HG02571 (cell line): ENCODE results near the gene CMSS1.

ENCODE experiments used
- ATAC-seq: cut with Tn5 transposase; IDR thresholded peaks from one replicate; pipeline ENCODE4 v1.9.1; 2021; ENCODE audit warnings: mild to moderate bottlenecking, moderate library complexity; ENCODE audit not compliant: unreplicated experiment

The CMSS1 gene

DNA sequence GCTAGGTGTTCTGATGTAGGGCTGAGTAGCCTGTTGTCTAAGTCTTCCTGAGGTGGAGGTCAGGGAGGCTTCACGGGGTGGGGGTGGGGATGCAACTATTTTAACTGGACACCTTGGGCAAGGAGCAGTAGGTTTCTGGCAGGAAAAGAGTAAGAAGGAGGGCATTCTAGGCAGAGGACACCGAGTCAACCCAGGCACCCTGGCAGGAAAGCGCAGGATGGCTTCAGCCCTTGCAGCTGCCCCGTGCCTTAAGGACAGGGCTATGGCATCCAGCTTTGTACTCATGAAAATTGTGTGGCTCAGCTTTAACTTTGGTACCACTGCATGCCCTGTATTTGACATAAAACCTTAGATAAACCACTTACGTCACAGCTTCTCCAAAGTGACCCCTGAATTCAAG lies 303.0 kb downstream of the CMSS1 start:
- ATAC-seq = no peak

DNA sequence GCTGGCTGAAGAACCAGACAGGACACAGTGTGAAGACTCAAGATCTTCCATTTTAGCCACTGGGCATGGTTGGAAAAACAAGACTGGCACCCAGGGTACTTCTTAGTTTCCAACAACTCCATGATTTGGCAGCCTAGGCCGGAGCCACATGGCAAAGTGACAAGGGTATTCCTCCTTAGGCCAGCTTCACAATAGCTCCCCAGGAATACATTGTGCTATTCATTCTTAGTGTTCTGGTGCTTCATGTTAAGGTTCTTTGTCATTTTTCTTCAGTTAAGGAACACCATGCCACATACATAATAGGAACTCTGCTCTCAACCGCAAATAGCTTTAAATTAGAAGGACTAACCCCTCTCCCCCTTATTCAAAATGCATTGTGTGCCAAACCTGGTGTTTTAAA lies 304.7 kb downstream of the CMSS1 start:
- no peak for ATAC-seq

DNA sequence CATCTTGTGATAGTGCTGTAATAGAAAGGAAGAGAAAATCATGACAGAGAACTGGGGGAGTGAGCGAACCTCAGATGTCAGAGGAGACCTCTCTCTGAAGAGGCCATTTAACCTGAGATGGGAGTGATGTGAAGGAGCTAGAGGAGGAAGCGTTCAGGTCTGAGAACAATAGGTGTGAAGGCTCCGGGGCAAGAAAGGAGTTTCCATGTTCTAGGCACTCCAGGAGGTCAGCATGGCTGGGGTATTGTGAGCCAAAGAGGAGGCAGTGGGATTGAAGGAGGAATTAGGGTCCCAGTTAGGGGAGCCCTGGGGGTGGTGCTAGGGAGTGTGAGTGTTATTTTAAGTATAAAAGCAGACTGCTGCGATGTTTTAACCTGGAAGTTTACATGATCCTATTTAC lies 305.4 kb downstream of the CMSS1 start:
- no peak for ATAC-seq

DNA sequence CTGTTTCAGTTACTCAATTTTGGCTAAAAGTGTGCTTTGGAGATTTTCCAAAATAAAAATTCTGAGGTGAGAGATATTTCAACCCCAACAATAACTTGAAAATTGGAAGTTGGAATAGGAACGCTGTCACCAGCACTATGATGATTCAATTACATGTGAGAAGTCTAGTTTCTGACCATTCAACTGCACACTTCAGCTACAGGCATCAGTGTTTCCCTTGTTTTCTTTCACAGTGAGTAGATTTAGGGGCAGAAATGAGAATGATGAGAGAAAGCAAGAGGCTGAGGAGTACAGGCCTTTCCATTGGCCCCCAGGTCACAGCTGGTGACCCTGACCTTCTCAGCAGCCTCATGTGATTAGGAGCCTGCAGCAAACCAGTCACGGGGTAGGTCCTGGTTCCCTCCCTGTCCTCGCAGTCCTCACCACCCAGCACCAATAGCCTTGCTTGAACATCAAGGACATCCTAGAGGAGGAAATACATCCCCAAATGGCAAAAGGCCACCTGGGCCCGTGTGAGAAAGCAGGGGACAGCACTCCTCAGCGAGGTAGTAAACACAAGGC lies 306.6 kb downstream of the CMSS1 start:
- no peak for ATAC-seq

DNA sequence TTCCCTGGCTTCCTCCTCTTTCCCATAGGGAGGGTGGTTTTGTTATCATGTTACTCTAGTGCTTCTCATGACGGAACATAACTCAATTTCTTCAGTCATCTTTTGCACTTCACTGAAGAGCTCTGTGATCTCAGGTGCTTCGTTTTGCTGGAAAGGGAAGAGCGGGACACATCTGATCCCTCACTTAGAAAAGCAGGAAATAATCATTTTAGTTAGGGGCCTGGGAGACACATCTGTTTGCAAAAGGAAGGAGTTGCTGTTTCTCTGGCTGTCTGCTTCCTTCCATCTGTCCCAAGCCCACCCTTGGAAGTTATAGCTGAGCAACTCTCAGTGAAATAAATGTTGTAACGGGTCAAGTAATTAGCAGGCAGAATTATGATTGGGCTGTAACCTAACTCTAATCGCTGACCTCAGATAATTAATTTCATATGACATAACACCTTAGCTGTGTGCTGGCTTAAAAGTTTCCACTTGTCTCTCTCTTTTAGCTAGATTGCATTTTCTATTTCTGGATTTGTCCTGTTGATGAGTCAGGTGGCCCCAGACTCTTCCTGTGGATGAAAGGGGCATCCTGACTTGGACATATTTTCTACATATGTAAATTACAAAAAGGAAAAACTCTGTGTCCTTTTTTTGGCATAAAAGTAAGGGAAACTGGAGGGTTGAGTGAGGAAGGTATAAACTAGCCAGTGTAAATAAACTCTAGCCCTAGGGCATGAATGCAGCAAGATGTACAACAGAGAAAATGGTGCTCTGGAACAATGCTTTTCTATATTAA lies 307.7 kb downstream of the CMSS1 start:
- no peak for ATAC-seq

DNA sequence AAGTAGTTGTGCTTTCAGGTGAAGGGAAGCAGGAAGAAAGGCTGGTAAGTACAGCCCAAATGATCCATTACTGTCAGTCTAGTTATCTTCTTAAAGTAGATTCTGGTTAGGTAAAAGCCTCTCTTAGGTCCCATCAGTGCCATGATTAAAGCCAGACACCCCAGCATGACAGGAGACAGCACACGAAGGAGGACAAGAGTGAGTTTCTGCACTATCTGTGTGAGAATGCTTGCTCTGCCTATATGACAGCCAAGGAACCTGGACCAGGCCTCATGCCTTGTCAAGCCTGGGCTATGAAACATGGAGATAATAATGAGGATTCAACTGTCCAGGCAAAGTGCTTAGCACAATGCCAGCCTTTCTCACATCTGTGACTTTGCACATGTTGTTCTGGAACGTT lies 310.1 kb downstream of the CMSS1 start:
- no peak for ATAC-seq

DNA sequence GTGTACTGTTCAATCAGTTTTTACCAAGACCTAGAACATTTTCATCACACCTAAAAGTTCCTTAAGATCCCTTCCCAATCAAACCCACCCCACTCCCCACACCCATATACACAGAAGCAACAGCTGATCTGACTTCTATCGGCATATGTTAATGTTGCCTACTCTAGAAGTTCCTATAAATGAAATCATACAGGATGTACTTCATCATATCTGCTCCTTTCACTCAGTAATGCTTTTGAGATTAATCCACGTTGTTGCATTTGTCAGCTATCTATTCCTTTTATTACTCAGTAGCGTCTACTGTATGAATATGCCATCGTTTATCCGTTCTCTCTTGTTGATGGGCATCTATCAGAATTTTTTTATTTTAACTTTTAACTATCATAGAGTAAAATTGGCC lies 310.9 kb downstream of the CMSS1 start:
- no peak for ATAC-seq

DNA sequence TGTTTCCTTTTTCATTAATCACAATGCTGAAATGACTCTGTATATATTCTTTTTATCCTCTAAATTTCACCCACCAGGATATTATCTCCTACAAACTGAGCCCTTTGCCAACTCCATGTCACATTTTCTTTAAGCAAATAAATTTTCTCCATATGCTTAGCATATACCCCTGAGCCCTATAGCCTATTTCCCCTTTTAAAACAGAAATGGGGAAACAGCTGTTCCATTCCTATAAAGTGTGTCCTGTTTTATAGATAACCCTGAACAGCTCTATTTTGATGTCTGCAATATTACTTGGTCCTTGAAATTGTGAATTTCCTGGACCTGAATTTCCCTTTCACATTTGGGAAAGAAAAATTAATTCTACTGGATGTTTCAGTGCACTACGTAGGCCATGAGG lies 312.3 kb downstream of the CMSS1 start:
- no peak for ATAC-seq

DNA sequence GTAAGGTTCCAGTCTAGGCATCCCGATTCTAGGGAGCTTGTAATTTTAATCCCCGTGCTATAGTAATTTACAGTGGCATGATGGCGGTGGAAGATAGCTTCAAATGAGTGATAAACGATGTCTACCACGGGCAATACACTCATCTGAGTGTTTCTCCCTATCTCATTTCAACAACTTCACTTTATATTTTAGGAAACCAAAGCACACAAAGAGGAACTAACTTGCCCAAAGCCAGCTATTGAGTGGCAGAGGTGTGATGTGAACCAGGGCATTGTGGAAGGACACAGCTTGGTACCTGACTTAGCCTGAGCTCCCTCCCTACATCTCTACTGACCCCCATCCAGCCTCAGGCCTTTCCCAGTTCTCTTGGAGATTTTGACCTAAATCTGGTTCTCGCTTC lies 313.6 kb downstream of the CMSS1 start:
- ATAC-seq = no peak

DNA sequence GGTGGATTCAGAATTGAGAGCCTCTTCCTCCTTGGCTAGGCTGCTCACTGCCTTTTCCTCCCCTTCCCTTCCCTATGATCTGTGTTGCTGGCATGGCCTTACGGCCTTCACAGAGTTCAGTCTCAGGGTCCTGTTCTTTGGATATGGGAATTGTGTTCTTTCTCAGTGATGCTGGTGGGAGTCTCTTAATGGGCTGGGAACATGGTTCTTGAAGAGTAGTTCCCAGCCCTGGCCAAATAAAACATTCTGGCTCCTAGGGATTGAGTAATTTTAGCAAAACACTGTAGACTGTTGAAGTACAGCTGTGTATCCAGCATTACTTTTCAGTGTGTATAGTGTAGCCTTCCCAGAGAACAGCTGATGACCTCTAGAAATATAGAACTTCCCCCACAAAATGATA lies 319.3 kb downstream of the CMSS1 start:
- ATAC-seq = no peak

DNA sequence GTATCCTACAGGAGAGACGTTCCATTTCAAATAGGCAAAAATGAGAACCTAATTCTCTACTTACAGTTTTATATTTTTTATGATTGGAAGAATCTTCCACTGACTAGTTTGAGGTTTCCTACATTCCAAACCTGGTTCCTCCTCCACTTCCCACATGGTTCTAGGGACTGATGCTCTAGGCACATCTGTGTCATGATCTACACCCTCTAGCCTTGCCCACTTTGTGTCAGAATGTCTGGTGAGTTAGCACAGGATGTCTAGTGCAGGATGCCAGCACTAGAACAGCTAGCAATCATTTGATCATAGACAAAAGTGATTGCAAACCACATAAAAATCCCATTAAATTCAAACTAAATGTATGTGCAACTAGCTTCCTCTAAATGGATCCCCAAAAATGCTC lies 323.3 kb downstream of the CMSS1 start:
- ATAC-seq = no peak

DNA sequence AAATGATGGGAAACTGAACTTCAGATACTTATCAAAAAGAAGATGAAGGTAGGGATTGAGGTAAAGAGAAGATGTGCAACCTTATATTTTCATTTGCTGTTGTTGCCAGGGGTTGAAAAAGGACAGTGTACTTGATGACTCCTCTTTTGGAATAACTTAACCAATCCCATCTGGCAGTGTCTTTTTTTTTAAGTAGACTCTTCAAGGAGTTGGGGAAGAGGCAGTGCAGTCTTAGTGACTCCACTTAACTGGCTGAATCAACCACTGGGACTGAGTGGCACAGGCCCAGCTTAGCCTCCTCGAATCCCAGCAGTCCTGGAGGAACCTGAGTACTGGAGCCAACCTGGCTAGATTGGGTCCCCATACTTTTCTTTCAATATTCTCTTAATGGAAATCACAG lies 323.9 kb downstream of the CMSS1 start:
- no peak for ATAC-seq

DNA sequence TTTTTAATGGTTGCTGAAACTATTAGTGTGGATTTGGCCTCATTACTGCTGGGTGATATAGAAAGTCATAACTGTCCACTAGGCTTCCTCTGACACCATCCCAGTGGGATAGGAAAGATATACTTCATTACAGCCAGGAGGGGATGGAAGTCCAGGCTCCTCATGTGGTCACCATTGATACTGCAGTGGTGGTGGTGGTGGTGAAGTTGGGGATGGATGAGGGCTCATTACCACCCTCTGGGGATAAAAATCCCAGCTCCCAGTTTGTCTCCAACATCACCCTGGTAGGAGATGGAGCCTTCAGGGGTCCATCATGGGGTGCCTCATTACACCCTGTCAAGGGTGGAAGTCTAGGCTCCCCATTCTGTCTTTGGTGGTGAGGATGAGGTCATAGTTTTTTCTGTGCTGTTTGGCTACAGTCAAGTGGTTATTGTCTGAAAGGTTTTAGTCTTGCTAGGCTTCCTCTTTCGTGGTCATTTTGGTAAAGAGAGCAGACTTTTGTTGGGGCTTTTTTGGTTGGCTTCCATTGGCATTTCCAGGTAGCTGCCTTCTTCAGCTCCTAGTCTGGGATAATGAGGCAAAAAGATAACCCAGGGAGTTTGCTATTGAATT lies 326.7 kb downstream of the CMSS1 start:
- no peak for ATAC-seq

DNA sequence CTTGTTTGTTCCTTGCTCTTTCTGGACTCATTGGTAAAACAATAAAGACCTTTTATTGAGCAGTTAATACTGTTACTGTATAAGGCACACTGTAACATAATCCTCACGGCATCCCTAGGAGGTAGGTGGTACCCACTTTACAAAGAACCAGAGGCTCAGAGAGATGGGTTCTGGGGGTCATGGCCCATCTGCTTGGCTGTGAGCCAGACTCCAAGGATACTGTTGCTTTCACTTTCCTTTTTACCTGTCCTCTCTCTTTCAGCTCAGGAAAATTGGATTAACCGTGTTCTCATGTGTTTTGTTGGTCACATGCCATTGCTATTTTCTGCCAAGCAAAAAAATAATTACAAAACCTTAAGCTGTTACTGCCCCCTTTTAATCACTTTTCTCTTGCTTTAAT lies 331.5 kb downstream of the CMSS1 start:
- no peak for ATAC-seq

DNA sequence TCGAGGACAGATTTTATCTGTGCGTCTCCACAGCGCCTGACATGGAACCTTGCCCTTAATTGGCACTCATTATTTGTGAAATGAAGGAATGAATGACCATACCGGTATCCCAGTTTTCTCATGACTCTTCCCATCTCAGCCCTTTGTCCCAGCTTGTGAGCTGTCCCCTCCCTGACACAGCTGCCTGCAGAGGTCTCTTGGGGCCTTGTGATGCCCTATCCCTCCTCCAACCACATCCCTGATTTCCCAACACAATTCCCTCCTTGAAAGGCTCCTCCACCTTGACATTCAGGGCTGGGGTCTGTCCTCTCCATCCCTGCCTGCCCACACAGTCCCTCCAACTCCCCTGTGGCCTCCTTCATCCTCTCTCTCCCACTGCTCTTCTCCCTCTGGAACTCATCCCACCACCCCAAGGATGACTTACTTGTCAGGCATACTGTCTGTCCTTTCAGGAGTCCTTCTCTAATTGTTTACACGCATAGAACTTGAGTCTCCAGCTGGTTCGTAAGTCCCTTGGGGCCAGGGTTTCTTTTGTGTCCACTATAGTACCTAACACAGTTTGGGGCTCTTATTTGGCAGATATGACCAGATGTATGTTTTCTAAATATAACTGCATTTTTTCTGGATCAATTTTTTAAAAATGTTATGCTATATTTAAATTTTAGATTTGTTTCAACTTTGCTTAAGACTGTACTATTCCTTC lies 332.2 kb downstream of the CMSS1 start:
- no peak for ATAC-seq

DNA sequence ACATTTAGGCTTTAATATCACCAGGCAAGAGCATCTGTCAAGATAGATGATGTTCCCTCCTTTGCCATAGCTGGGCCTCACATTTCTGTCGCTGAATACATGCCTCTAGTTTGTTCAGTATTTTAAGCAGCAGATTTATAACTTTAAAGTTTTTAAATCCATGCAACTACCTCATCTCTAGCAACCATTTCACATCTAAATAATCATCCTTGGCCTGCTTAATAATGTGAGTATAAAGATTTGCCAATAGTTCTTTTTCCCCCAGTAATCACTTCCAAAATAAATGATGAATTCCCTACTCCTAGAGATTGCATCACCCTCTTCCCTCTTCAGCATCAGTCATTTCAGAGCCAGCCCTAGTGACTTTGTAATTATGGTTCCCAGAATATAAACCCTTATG lies 332.8 kb downstream of the CMSS1 start:
- no peak for ATAC-seq

DNA sequence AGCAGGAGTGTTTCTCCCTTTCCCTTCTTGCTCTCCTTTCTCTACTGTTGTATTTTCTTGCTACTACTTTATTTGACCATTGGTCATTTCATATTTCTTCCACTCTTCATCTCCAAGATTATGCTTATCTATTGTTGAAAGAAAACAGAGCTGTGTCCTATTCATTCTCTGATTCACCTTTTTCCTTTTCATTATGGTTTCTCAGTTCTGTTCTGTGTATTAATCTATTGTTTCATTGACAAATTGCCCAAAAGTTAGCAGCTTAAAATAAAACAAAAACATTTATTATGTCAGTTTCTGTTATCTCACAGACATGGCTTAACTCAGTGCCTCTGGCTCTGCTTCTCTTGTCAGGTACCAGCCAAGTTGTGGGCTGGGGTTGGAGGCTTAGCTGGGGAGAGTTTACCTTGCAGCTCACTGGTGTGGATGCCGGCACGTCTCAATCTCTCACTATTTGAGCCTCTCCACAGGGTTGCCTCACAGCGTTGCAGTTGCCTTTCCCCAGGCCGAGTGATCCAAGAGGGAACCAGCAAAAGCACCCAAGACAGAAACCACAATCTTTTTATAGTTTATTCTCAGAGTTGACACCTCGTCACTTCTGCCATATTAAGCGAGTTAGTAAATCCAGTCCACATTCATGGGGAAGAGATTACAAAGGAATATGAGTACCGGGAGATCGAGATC lies 333.5 kb downstream of the CMSS1 start:
- no peak for ATAC-seq

DNA sequence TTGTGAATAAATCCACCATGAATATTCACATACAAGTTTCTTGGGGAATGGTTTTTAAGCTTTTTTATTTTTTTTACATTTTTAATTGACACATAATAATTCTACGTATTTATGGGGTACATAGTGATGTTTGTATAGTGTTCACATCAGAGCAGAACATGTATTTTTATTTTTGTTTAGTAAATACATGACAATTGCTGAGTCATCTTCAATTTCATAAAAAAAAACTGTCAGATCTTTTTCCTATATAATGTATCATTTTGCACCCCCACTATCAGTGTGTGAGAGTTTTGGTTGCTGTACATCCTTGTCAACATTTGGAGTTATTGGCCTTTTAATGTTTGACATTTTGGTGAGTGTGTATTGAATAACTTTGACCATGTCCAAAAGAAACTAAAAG lies 336.5 kb downstream of the CMSS1 start:
- no peak for ATAC-seq

DNA sequence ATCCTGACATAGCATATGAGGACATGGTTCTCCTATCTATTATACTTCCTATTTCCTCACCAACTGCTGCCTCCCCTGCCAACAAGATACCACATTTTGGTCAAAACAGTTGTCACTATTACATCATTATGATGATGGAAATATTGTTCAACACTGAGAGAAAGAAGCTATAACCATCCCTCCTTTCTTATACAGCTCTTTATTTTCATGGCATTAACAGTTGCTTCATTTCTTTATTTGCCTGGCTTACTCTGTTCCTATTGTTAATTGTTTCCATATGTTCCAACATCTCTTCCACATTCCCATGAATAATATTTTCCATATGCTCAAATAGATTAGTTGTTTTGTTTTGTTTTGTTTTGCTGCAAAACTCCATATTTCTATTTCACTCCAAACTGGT lies 337.5 kb downstream of the CMSS1 start:
- ATAC-seq = no peak

DNA sequence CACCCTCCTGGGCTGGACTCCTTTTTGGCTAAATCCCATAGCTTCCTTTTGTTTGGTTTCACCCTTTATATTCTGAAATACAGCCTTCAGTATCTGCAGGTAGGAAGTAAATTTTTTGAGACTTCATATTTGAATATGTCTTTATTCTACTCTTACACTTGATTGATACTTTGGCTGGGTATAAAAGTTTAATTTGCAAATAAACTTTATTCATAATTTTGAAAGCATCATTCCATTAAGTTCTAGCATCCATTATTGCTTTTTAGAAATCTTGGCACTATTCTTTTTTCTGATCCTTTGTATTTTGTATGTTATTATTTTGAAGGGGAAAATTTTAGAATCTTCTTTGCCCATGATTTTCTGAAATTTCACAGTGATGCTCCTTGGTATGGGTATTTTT lies 337.9 kb downstream of the CMSS1 start:
- no peak for ATAC-seq

DNA sequence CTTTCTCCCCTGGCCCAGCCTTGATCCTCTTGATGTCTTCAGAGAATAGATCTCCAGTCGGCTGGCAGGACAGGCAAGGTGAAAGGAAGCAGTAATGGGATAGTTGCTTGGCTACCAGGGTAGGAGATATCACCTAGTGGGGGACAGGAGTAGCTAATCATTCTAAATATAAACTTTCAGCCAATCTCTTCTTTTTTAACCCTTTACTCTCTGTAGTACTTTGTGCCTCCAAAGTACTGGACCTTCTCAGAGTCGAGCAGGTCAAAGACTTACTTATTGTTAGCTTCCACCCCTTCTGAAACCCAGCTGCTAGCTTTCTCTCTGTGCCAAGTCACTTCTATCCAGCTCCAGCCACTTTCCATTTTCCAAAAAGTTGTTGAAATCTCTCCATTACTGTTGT lies 340.0 kb downstream of the CMSS1 start:
- ATAC-seq = no peak
